Measurements from ENCODE around the gene TMEM151B.

DNA sequence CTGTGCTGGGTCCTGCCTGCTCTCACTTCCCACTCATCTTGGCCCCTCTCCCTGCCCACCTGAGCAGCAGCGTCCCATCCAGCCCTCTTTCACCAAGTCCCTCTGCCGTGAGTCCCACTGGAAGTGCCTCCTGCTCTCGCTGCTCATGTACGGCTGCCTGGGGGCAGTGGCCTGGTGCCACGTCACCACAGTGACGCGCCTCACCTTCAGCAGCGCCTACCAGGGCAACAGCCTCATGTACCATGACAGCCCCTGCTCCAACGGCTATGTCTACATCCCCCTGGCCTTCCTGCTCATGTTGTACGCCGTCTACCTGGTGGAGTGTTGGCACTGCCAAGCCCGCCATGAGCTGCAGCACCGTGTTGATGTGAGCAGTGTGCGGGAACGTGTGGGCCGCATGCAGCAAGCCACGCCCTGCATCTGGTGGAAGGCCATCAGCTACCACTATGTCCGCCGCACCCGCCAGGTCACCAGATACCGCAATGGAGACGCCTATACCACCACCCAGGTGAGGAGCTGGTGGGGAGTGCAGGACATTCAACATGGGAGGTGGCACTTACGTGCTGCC lies 2.8 kb downstream of the TMEM151B start:
- TF ChIP-seq USF1 (IDR thresholded peaks at IDR 0.05) (no peak), RAD21 (IDR thresholded peaks at IDR 0.05; ENCODE audit: low read depth) (no peak), ZBTB7A (IDR thresholded peaks at IDR 0.05; ENCODE audit: low read depth) (no peak), EGR1 (IDR thresholded peaks at IDR 0.05) (no peak), EP300 (IDR thresholded peaks at IDR 0.05; ENCODE audit: borderline replicate concordance) (no peak), FOXM1 (IDR thresholded peaks at IDR 0.05; ENCODE audit: borderline replicate concordance, low read depth) (no peak), TAF1 (IDR thresholded peaks at IDR 0.05; ENCODE audit: low read depth) (no peak), YY1 (IDR thresholded peaks at IDR 0.05; ENCODE audit: low read depth) (no peak)
- TF ChIP-seq, protein P1, sequence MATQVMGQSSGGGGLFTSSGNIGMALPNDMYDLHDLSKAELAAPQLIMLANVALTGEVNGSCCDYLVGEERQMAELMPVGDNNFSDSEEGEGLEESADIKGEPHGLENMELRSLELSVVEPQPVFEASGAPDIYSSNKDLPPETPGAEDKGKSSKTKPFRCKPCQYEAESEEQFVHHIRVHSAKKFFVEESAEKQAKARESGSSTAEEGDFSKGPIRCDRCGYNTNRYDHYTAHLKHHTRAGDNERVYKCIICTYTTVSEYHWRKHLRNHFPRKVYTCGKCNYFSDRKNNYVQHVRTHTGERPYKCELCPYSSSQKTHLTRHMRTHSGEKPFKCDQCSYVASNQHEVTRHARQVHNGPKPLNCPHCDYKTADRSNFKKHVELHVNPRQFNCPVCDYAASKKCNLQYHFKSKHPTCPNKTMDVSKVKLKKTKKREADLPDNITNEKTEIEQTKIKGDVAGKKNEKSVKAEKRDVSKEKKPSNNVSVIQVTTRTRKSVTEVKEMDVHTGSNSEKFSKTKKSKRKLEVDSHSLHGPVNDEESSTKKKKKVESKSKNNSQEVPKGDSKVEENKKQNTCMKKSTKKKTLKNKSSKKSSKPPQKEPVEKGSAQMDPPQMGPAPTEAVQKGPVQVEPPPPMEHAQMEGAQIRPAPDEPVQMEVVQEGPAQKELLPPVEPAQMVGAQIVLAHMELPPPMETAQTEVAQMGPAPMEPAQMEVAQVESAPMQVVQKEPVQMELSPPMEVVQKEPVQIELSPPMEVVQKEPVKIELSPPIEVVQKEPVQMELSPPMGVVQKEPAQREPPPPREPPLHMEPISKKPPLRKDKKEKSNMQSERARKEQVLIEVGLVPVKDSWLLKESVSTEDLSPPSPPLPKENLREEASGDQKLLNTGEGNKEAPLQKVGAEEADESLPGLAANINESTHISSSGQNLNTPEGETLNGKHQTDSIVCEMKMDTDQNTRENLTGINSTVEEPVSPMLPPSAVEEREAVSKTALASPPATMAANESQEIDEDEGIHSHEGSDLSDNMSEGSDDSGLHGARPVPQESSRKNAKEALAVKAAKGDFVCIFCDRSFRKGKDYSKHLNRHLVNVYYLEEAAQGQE (IDR thresholded peaks at IDR 0.05; ENCODE audit: low read depth) = no peak
- TF ChIP-seq, protein P2, sequence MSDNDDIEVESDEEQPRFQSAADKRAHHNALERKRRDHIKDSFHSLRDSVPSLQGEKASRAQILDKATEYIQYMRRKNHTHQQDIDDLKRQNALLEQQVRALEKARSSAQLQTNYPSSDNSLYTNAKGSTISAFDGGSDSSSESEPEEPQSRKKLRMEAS (IDR thresholded peaks at IDR 0.05) = no peak
